ENCODE results near the gene SDE2. TPM values are rescaled to one million over a fixed set of nuclear protein-coding genes. Genes with fewer than 3 reads are reported as not detected.
"Not testable (repeated sequence)": the region's sequence is repeated elsewhere in the genome, so short reads cannot be mapped to it uniquely, and the experiment has no call there.

Gene SDE2
- total RNA-seq, 1 donor from 2014 or later: 28.4 TPM

DNA sequence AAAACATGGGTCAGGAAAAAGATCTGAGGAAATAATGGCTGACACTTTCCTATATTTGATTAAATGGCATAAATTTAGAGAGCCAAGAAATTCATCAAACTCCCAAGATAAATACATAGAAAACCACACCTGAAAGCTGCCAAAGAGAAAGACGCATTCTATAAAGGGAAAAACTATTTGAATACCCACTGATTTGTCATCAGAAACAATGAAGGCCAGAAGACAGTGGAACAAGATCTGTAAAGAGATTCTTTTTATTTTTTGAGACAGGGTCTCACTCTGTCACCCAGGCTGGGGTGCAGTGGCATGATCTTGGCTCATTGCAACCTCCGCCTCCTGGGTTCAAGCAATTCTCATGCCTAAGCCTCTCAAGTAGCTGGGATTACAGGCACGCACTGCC is 17.4 kb downstream of the SDE2 start:
- intact Hi-C loops (cut with micrococcal nuclease): no loop called here
- Mint-ChIP-seq H3K36me3 (ENCODE audit: low read depth) (peaks cover 50% of the 10 kb centered on the region), H3K27me3 (ENCODE audit: insufficient read depth) (no peaks in the 10 kb centered on the region), H3K4me3 (no peak overlapping the region), H3K27ac (no peak overlapping the region), H3K4me1 (ENCODE audit: low read depth) (peaks cover 14% of the 10 kb centered on the region), H3K9me3 (peaks cover 7% of the 10 kb centered on the region)
- DNase-seq (ENCODE audit: low spot score): no peak

- peaks cover 44% of the 10 kb centered on the region for H3K36me3 Mint-ChIP-seq (ENCODE audit: low read depth)
- no peaks in the 10 kb centered on the region for H3K27me3 Mint-ChIP-seq (ENCODE audit: insufficient read depth)
- intact Hi-C loops (cut with micrococcal nuclease): no loop called here
These were observed 18.9 kb downstream of the SDE2 start for GRCh38 chr1:225980005-225980836.

GRCh38 chr1:225979421-225979820 is 19.7 kb downstream of the SDE2 start:
- Mint-ChIP-seq H3K36me3 (ENCODE audit: low read depth) (peaks cover 40% of the 10 kb centered on the region), H3K27ac (no peak overlapping the region), H3K4me3 (no peak overlapping the region), H3K9me3 (peaks cover 7% of the 10 kb centered on the region), H3K4me1 (ENCODE audit: low read depth) (peaks cover 21% of the 10 kb centered on the region), H3K27me3 (ENCODE audit: insufficient read depth) (no peaks in the 10 kb centered on the region)
- no peak for DNase-seq (ENCODE audit: low spot score)
- intact Hi-C loops (cut with micrococcal nuclease): no loop called here

More at GRCh38 chr1:225980005-225980836, 18.9 kb downstream of the SDE2 start:
- Mint-ChIP-seq H3K27ac (no peak overlapping the region), H3K4me1 (ENCODE audit: low read depth) (peaks cover 21% of the 10 kb centered on the region), H3K9me3 (peaks cover 7% of the 10 kb centered on the region), H3K4me3 (no peak overlapping the region)
- no peak for DNase-seq (ENCODE audit: low spot score)

DNA sequence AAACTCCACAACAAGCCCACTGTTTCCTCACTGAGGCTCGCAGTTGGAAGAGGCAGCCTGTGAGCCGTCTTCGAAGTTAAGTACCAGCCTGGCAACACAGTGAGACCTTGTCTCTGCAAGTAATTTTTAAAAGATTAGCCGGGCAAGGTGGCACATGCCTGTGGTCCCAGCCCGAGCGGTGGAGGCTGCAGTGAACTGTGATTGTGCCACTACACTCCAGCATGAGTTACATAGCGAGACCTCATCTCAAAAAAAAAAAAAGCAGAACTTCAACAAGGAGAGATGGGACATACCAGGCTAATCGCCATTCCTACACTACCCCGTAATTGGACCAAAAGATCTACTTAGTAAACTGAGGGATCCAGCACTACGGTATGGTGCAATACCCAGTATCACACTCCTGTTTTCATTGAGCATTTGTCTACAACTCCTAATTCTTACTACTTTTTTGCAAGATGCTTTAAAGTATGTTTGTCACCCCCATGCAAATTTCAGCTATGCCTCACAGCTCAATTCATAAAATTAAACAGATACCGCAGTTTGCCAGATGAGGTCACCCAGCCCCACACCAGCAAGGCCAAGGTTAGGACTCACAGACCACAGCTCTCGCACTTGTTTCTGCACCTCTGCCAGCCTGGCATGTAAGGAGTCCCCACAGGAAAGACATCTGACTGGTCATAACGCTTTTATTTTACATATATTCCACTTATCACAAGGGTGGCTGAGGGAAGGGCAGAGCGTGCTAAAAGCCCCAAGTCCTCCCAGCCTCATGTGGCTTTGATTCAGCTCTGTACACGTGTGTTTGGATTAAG is 21.0 kb downstream of the SDE2 start:
- Mint-ChIP-seq H3K27ac (peak overlapping the region; percentile 11), H3K4me3 (no peak overlapping the region), H3K4me1 (ENCODE audit: low read depth) (peaks cover 21% of the 10 kb centered on the region), H3K27me3 (ENCODE audit: insufficient read depth) (no peaks in the 10 kb centered on the region), H3K36me3 (ENCODE audit: low read depth) (peaks cover 34% of the 10 kb centered on the region), H3K9me3 (peaks cover 7% of the 10 kb centered on the region)
- intact Hi-C loops (cut with micrococcal nuclease): loop anchor here (2.0 kb wide), 1 partner anchor 423 kb away; no protein-coding TSS in a partner anchor
- DNase-seq (ENCODE audit: low spot score): no peak

GRCh38 chr1:225975146-225975545 is 24.0 kb downstream of the SDE2 start:
- peaks cover 19% of the 10 kb centered on the region for H3K36me3 Mint-ChIP-seq (ENCODE audit: low read depth)
- not testable (repeated sequence) for H3K9me3 Mint-ChIP-seq; DNase-seq (ENCODE audit: low spot score); H3K27ac Mint-ChIP-seq; H3K27me3 Mint-ChIP-seq (ENCODE audit: insufficient read depth); H3K4me3 Mint-ChIP-seq
- H3K4me1 Mint-ChIP-seq (ENCODE audit: low read depth): peaks cover 16% of the 10 kb centered on the region
- intact Hi-C loops (cut with micrococcal nuclease): loop anchor here (2.0 kb wide), 1 partner anchor 492 kb away; no protein-coding TSS in a partner anchor

DNA sequence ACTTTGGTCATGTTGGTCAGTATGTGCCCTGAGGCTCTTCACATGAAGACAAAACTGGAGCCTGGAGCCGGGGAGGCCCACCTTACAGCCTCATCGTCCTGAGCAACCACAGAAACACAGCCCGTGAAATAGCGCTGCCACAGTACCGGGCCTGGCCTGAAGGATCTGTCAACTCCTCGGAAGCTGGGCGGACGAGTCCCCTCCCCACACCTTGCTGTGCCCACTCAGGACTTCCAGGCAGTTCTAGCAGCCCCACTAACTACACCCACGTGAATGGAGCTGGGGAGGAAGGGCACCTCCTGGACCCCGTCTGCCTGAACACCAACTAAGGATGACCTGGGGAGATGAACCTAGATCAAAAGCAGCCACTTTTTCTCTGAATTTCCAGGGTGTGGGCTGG is 24.7 kb downstream of the SDE2 start:
- no peaks in the 10 kb centered on the region for H3K27me3 Mint-ChIP-seq (ENCODE audit: insufficient read depth)
- no peak for DNase-seq (ENCODE audit: low spot score)
- H3K36me3 Mint-ChIP-seq (ENCODE audit: low read depth): peaks cover 12% of the 10 kb centered on the region
- H3K4me1 Mint-ChIP-seq (ENCODE audit: low read depth): peaks cover 16% of the 10 kb centered on the region
- intact Hi-C loops (cut with micrococcal nuclease): loop anchor here (2.0 kb wide), 1 partner anchor 492 kb away; no protein-coding TSS in a partner anchor
- no peak overlapping the region for H3K4me3 Mint-ChIP-seq
- H3K27ac Mint-ChIP-seq: no peak overlapping the region
- no peaks in the 10 kb centered on the region for H3K9me3 Mint-ChIP-seq

- Mint-ChIP-seq H3K4me1 (ENCODE audit: low read depth) (peaks cover 12% of the 10 kb centered on the region), H3K27ac (no peak overlapping the region)
- intact Hi-C loops (cut with micrococcal nuclease): no loop called here
These were observed 26.0 kb downstream of the SDE2 start for GRCh38 chr1:225973158-225973557.

DNA sequence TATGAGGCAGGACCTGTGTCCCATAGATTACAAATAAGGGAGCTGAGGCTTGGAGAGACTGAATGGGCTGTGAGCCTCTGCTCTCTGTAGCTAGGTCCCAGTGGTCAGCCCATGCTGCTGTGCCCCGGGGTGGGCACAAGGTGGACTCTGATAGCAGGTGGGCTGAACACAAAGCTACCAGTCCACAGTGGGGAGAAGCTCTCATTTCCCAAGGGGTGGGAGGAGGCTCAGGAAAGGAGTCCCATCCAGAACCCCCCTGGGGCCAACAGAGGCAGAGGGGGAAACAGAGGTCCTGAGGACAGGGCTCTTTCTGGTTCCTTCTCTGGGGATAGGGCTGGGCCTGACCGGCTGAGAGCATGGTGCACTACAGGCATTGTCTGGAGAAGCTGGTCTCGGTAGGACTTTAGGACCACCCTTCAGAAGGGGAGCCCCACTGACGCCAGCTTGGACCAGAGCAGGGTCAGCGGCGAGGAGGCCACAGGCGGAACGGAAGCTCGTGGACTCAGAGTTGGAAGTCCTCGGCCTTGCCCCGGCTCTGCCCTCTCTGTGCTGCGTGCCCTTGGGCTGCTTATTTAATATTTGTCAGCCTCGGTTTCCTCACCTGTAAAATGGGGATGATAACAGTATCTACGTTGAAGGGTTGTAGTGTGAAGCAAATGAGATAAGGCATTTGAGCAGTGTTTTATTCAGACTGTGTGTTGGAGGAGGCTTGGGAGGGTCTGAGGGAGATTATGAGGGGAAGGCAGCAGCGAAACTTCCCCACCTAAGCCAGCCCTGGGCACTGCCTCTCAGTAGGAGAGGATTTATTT is 26.6 kb downstream of the SDE2 start:
- Mint-ChIP-seq H3K27me3 (ENCODE audit: insufficient read depth) (no peaks in the 10 kb centered on the region), H3K36me3 (ENCODE audit: low read depth) (peaks cover 7% of the 10 kb centered on the region), H3K4me3 (no peak overlapping the region), H3K4me1 (ENCODE audit: low read depth) (peaks cover 10% of the 10 kb centered on the region), H3K9me3 (no peaks in the 10 kb centered on the region), H3K27ac (no peak overlapping the region)
- intact Hi-C loops (cut with micrococcal nuclease): no loop called here
- DNase-seq (ENCODE audit: low spot score): no peak

More at GRCh38 chr1:225973158-225973557, 26.0 kb downstream of the SDE2 start:
- H3K9me3 Mint-ChIP-seq: no peaks in the 10 kb centered on the region
- peaks cover 9% of the 10 kb centered on the region for H3K36me3 Mint-ChIP-seq (ENCODE audit: low read depth)
- no peaks in the 10 kb centered on the region for H3K27me3 Mint-ChIP-seq (ENCODE audit: insufficient read depth)
- no peak overlapping the region for H3K4me3 Mint-ChIP-seq
- DNase-seq (ENCODE audit: low spot score): no peak

GRCh38 chr1:225970592-225971157 is 28.5 kb downstream of the SDE2 start:
- H3K27ac Mint-ChIP-seq; H3K4me1 Mint-ChIP-seq (ENCODE audit: low read depth); H3K4me3 Mint-ChIP-seq; H3K36me3 Mint-ChIP-seq (ENCODE audit: low read depth); H3K27me3 Mint-ChIP-seq (ENCODE audit: insufficient read depth); H3K9me3 Mint-ChIP-seq; DNase-seq (ENCODE audit: low spot score); intact Hi-C loops (cut with micrococcal nuclease): not testable (repeated sequence)

GRCh38 chr1:225969751-225970150 is 29.4 kb downstream of the SDE2 start:
- intact Hi-C loops (cut with micrococcal nuclease); H3K27ac Mint-ChIP-seq; H3K4me1 Mint-ChIP-seq (ENCODE audit: low read depth): not testable (repeated sequence)

GRCh38 chr1:225965231-225965630 is 33.9 kb downstream of the SDE2 start:
- Mint-ChIP-seq H3K4me3 (no peak overlapping the region), H3K36me3 (ENCODE audit: low read depth) (no peaks in the 10 kb centered on the region)
- intact Hi-C loops (cut with micrococcal nuclease): no loop called here

More at GRCh38 chr1:225969751-225970150, 29.4 kb downstream of the SDE2 start:
- not testable (repeated sequence) for H3K36me3 Mint-ChIP-seq (ENCODE audit: low read depth); DNase-seq (ENCODE audit: low spot score); H3K9me3 Mint-ChIP-seq; H3K4me3 Mint-ChIP-seq; H3K27me3 Mint-ChIP-seq (ENCODE audit: insufficient read depth)

More at GRCh38 chr1:225965231-225965630, 33.9 kb downstream of the SDE2 start:
- Mint-ChIP-seq H3K9me3 (no peaks in the 10 kb centered on the region), H3K27me3 (ENCODE audit: insufficient read depth) (peaks cover 17% of the 10 kb centered on the region), H3K27ac (no peak overlapping the region), H3K4me1 (ENCODE audit: low read depth) (no peaks in the 10 kb centered on the region)
- no peak for DNase-seq (ENCODE audit: low spot score)

Measured in activated T-helper 1 cell treated with anti-CD3 and anti-CD28 coated beads, Interleukin-12 subunit alpha, Interleukin-12 subunit beta, Interleukin-2, Interleukin-4 antibody, amounts not matched to agents 30 ng/mL and 10 ng/mL and 1 ng/mL, durations not matched to agents 14 hours and 24 hours and 36 hours (primary cell).